ENCODE measurements around the gene HPN.

Gene HPN

GRCh38 chr19:35052599-35053190 is 11.2 kb downstream of the HPN start:
- H3K79me2 ChIP-seq (ENCODE audit: low read length), result no peaks in the 10 kb centered on the region
- H3K9me3 ChIP-seq (replicated peaks; ENCODE audit: insufficient read depth, low read length), result no peaks in the 10 kb centered on the region
- no peak for TF ChIP-seq EZH2 (optimal IDR thresholded peaks at IDR 0.05; ENCODE audit: low read depth, low read length)
- TF ChIP-seq CTCF (IDR thresholded peaks at IDR 0.05; ENCODE audit: low read length), result no peak
- no peak for TF ChIP-seq EZH2phosphoT487 (IDR thresholded peaks at IDR 0.05; ENCODE audit: low read length)
- H2AFZ ChIP-seq (ENCODE audit: low read length), result no peak overlapping the region
- H3K9ac ChIP-seq (ENCODE audit: low read length), result no peak overlapping the region
- H3K4me3 ChIP-seq (ENCODE audit: low read length), result no peak overlapping the region
- H3K9me2 ChIP-seq (replicated peaks; ENCODE audit: insufficient read depth, low read length), result no peaks in the 10 kb centered on the region
- no peaks in the 10 kb centered on the region for H4K20me1 ChIP-seq (ENCODE audit: insufficient read depth, low read length)
- no peak for DNase-seq
- H3K4me2 ChIP-seq (ENCODE audit: low read depth, low read length), result no peak overlapping the region
- H3K36me3 ChIP-seq (replicated peaks; ENCODE audit: insufficient read depth, low read length), result no peaks in the 10 kb centered on the region
- no peaks in the 10 kb centered on the region for H3K4me1 ChIP-seq (ENCODE audit: low read length)
- peaks cover 71% of the 10 kb centered on the region for H3K27me3 ChIP-seq (replicated peaks; ENCODE audit: insufficient read depth, low read length)
- H3K27ac ChIP-seq (ENCODE audit: low read length), result no peak overlapping the region
- no peaks in the 10 kb centered on the region for H3F3A ChIP-seq (ENCODE audit: insufficient read depth, low read length)

- Histone ChIP-seq H3K79me2 (ENCODE audit: low read length) (no peaks in the 10 kb centered on the region), H3K9ac (ENCODE audit: low read length) (no peak overlapping the region), H4K20me1 (ENCODE audit: insufficient read depth, low read length) (no peaks in the 10 kb centered on the region), H2AFZ (ENCODE audit: low read length) (no peak overlapping the region), H3K27me3 (replicated peaks; ENCODE audit: insufficient read depth, low read length) (peaks cover 61% of the 10 kb centered on the region), H3F3A (ENCODE audit: insufficient read depth, low read length) (no peaks in the 10 kb centered on the region), H3K36me3 (replicated peaks; ENCODE audit: insufficient read depth, low read length) (no peaks in the 10 kb centered on the region), H3K4me2 (ENCODE audit: low read depth, low read length) (no peak overlapping the region), H3K4me3 (ENCODE audit: low read length) (no peak overlapping the region), H3K4me1 (ENCODE audit: low read length) (no peaks in the 10 kb centered on the region), H3K9me3 (replicated peaks; ENCODE audit: insufficient read depth, low read length) (no peaks in the 10 kb centered on the region), H3K27ac (ENCODE audit: low read length) (no peak overlapping the region), H3K9me2 (replicated peaks; ENCODE audit: insufficient read depth, low read length) (no peaks in the 10 kb centered on the region)
- TF ChIP-seq CTCF (IDR thresholded peaks at IDR 0.05; ENCODE audit: low read length), result no peak
- no peak for DNase-seq
These were observed 12.3 kb downstream of the HPN start for GRCh38 chr19:35053667-35054293.

- H3K79me2 ChIP-seq (ENCODE audit: low read length), result no peaks in the 10 kb centered on the region
- H3K9ac ChIP-seq (ENCODE audit: low read length), result no peak overlapping the region
- DNase-seq, result no peak
- H3K4me2 ChIP-seq (ENCODE audit: low read depth, low read length), result no peak overlapping the region
- no peak overlapping the region for H3K27ac ChIP-seq (ENCODE audit: low read length)
- no peaks in the 10 kb centered on the region for H3F3A ChIP-seq (ENCODE audit: insufficient read depth, low read length)
- H3K36me3 ChIP-seq (replicated peaks; ENCODE audit: insufficient read depth, low read length), result no peaks in the 10 kb centered on the region
- H3K27me3 ChIP-seq (replicated peaks; ENCODE audit: insufficient read depth, low read length), result peaks cover 60% of the 10 kb centered on the region
- H3K9me3 ChIP-seq (replicated peaks; ENCODE audit: insufficient read depth, low read length), result no peaks in the 10 kb centered on the region
- H2AFZ ChIP-seq (ENCODE audit: low read length), result no peak overlapping the region
- no peak for TF ChIP-seq EZH2phosphoT487 (IDR thresholded peaks at IDR 0.05; ENCODE audit: low read length)
- H3K4me3 ChIP-seq (ENCODE audit: low read length), result no peak overlapping the region
- no peaks in the 10 kb centered on the region for H3K4me1 ChIP-seq (ENCODE audit: low read length)
- H4K20me1 ChIP-seq (ENCODE audit: insufficient read depth, low read length), result no peaks in the 10 kb centered on the region
- no peaks in the 10 kb centered on the region for H3K9me2 ChIP-seq (replicated peaks; ENCODE audit: insufficient read depth, low read length)
These were observed 13.1 kb downstream of the HPN start for GRCh38 chr19:35054626-35055025.

GRCh38 chr19:35055715-35056179 is 14.2 kb downstream of the HPN start:
- Histone ChIP-seq H3K27me3 (replicated peaks; ENCODE audit: insufficient read depth, low read length) (peaks cover 58% of the 10 kb centered on the region), H3K9me2 (replicated peaks; ENCODE audit: insufficient read depth, low read length) (no peaks in the 10 kb centered on the region), H3F3A (ENCODE audit: insufficient read depth, low read length) (no peaks in the 10 kb centered on the region), H3K27ac (ENCODE audit: low read length) (no peak overlapping the region), H3K9ac (ENCODE audit: low read length) (no peak overlapping the region), H3K4me2 (ENCODE audit: low read depth, low read length) (no peak overlapping the region), H3K4me3 (ENCODE audit: low read length) (no peak overlapping the region), H4K20me1 (ENCODE audit: insufficient read depth, low read length) (no peaks in the 10 kb centered on the region), H3K79me2 (ENCODE audit: low read length) (no peaks in the 10 kb centered on the region), H2AFZ (ENCODE audit: low read length) (no peak overlapping the region), H3K4me1 (ENCODE audit: low read length) (no peaks in the 10 kb centered on the region), H3K9me3 (replicated peaks; ENCODE audit: insufficient read depth, low read length) (no peaks in the 10 kb centered on the region), H3K36me3 (replicated peaks; ENCODE audit: insufficient read depth, low read length) (no peaks in the 10 kb centered on the region)
- TF ChIP-seq EZH2 (optimal IDR thresholded peaks at IDR 0.05; ENCODE audit: low read depth, low read length) (no peak), CTCF (IDR thresholded peaks at IDR 0.05; ENCODE audit: low read length) (peak; percentile 47)
- peak; percentile 28 for DNase-seq

All from MM.1S (cell line).